VCaP (cell line): Measurements from ENCODE around the gene FAM171A1.
A peak's percentile ranks its signal among the peaks of the same experiment; 100 is the strongest.

Experiments
- H3K27ac ChIP-seq: fragments of 450-650 bp; 2 replicates; pipeline ENCODE4 v1.5.1; 2017
- CTCF ChIP-seq: fragments of 450-650 bp; conservative IDR thresholded peaks from 2 replicates; pipeline ENCODE4 v1.5.1; 2017; ENCODE audit warnings: mild to moderate bottlenecking, moderate library complexity

FAM171A1 gene

DNA sequence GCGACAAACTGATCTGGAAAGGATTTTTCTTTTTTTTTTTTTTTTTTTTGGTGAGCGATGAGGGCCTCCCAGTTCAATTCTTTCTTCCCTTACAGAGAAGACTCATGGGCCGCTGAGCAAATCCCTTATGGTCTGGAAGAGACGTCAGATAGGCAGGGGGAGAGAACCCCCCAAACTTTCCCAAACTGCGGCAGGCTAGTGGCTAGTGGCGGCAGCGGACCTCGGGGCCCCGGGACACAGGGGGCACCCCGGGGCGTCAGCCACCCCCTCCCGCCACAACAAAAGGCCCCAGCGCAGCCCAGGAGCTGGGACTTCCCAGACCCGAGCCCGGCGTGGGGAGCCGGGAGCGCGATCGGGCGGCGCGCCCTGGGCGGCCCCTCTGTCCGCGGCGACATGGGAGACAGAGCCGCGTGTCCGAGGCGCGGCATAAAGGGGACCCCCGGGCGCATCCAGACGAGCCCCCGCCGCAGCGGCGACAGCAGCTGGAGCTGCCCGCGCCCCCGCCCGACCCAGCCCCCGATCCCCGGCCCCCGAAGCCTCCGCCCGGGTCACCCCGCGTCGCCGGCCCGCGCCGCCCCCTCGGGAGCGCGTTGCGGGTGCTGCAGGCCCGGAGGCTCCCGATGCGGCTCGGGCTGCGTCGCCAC, 755 bp downstream of the FAM171A1 start:
- H3K27ac ChIP-seq: peak overlapping the region; percentile 80; the same call in 1 of the 2 replicates
- TF ChIP-seq CTCF: no peak

DNA sequence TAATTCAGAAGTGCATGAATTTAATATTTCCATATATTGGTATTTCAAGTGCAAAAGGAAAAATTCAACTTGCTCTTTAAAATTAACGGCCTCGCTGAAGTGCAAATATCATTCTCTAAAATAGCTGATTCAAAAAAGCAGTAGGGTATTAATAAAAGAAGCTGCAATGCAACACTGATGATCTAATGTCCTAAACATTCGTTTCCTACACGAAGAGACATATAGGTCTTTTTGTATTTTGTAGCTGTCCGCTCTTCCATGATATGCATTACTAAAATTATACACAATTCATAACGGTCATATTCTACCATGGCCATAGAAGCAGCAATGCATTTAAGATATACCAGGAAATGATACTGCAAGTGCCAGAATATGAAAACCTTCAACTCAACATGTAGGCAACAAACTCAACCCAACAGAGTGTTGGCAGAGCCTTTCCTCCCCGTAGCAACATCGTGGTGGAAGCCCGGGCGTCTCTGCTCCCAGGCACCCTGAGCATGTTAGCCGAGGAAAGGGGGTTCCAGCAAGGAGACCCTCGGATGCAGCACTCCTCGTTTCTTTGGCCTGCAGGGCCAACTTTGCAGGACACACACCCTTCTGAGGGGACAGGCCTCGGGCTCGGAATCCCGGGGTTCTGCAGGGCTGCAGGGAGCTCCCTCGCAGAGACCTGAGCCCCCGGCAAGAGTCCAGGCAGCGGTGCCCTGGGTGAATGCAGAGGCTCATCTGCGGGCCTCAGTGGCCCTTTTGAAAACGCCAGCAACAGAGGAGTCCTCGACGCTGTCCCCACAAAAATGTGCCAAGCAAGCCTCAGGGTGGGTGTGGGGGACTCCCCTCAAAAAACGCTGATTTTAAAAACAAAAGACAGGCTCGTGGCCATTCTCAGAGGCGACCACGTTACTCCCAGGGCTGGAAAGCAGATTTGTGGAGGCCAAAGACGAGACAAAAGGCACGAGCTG, 1.6 kb downstream of the FAM171A1 start:
- peak overlapping the region; percentile 80; the same call in 1 of the 2 replicates for H3K27ac ChIP-seq
- TF ChIP-seq CTCF: no peak

GRCh38 chr10:15368101-15368855, 2.8 kb downstream of the FAM171A1 start:
- no peak overlapping the region for H3K27ac ChIP-seq
- TF ChIP-seq CTCF: no peak

DNA sequence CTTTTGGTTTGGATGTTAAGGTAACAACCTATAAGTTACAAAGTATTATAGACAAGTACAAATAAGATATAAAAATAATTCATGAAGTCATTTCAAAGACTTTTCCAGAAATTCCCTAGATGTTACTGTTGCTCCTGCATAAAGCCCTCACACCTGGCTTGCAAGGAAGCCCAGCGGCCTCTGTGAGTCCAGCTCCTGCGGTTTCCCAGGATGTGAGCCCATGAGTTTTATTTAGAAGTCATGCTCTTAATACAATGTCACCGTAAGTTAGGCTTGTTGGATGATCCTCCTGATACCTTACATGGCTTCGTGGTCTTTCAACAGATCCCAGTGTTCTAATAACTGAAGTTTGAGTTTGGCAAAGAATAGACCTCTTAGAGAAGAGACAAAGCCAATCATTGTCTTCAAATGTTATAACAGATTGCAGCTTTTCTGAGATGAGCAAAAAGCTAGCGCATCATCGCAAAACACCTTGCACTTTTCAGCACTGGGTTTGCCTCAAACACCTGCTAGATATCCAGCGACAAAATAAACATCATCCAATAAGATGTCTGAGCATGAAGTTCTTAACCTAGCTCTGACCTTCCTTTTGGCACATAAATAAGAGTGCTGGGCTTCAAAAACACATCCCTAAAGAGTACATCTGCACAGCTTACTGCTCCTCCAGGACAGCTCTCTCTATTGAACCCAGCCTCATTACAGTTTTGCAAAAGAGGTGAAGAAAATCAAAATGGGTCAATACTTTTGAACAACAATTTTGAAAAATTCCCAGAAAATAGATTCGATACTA, 3.6 kb downstream of the FAM171A1 start:
- no peak overlapping the region for H3K27ac ChIP-seq
- no peak for TF ChIP-seq CTCF

DNA sequence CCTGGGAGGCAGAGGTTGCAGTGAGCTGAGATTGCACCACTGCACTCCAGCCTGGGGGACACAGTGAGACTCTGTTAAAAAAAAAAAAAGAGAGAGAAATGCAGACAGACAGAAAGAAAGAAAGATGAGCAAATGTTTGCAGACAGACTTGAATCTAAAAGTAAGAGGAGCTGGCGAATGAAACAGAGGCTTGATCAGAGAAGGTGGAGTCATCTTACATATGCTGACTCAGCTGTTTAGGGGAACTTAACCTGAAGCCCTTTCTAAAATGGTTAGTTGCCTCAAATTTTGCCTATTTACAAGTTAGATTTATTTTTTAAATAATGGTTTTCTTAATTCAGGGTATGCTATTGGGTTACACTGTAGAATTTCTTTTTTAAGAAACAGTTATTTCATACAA, 5.4 kb downstream of the FAM171A1 start:
- no peak overlapping the region for H3K27ac ChIP-seq
- TF ChIP-seq CTCF: no peak

DNA sequence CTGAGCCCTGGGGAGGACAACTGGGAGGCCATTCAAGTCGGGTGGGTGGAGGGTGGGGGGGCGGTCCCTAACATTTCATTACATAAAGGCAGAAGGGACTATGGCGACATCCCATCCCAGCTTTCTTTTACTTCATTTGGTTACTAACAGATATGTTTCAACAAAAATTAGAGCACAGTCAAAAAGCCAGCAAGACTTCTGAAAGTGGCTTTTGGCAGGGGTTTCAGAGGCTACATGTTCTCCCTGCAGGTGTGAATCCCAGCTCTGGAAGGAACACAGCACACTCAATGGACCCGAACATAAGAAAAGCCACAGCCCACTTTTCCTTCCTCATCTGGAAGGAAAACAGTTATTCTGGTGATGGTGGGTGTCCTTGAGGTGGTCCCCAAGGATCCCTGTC, 7.1 kb downstream of the FAM171A1 start:
- no peak for TF ChIP-seq CTCF
- H3K27ac ChIP-seq: no peak overlapping the region
